Measurements from ENCODE around the gene KIF6.

DNA sequence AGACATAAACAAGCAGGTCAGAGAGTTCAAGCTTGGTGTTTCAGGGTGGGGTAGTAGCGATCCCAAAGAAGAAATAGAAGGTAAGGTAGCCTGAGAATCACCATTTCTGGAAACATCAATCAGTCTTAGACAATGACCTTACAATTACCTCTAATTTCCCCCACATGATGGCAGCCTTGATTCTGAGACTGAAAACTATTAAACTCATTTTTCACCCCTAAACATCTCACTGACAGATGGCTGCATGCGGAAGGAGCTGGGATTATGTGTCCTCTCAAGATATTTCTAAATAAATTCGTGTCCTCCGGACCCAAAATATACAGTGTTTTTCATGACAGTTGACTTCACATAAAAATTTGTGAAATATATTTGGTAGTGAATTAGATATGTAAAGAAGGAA, 61.0 kb downstream of the KIF6 start:
- TF ChIP-seq EZH2 (optimal IDR thresholded peaks at IDR 0.05; ENCODE audit: low read depth, low read length) = no peak
- TF ChIP-seq CTCF (IDR thresholded peaks at IDR 0.05; ENCODE audit: low read length) = no peak
- TF ChIP-seq EZH2phosphoT487 (IDR thresholded peaks at IDR 0.05; ENCODE audit: low read length) = no peak
